HG03558 (cell line): ENCODE results near the gene PTPRN2.
"Not testable (repeated sequence)": the region's sequence is repeated elsewhere in the genome, so short reads cannot be mapped to it uniquely, and the experiment has no call there.

Source experiments
- ATAC-seq: cut with Tn5 transposase; IDR thresholded peaks from one replicate; pipeline ENCODE4 v1.9.1; 2021; ENCODE audit warnings: moderate number of reproducible peaks; ENCODE audit not compliant: unreplicated experiment; ENCODE audit errors: extremely low read depth

PTPRN2 gene

GRCh38 chr7:157928808-157929425, 658.7 kb downstream of the PTPRN2 start:
- ATAC-seq: no peak

- ATAC-seq: no peak
Measured at GRCh38 chr7:157928171-157928794, 659.3 kb downstream of the PTPRN2 start.

GRCh38 chr7:157927313-157927925, 660.2 kb downstream of the PTPRN2 start:
- ATAC-seq: no peak

- no peak for ATAC-seq
Measured at GRCh38 chr7:157926521-157927150, 661.0 kb downstream of the PTPRN2 start.

- no peak for ATAC-seq
Measured at GRCh38 chr7:157926107-157926506, 661.5 kb downstream of the PTPRN2 start.

GRCh38 chr7:157925383-157925875, 662.2 kb downstream of the PTPRN2 start:
- ATAC-seq: no peak

- no peak for ATAC-seq
Measured at GRCh38 chr7:157923903-157924630, 663.6 kb downstream of the PTPRN2 start.

- ATAC-seq: no peak
Measured at GRCh38 chr7:157922576-157922975, 665.0 kb downstream of the PTPRN2 start.

- ATAC-seq: no peak
Measured at GRCh38 chr7:157918326-157919080, 669.1 kb downstream of the PTPRN2 start.

GRCh38 chr7:157916946-157917640, 670.5 kb downstream of the PTPRN2 start:
- no peak for ATAC-seq

- no peak for ATAC-seq
Measured at GRCh38 chr7:157910446-157910845, 677.2 kb downstream of the PTPRN2 start.

- not testable (repeated sequence) for ATAC-seq
Measured at GRCh38 chr7:157910045-157910444, 677.6 kb downstream of the PTPRN2 start.

GRCh38 chr7:157909370-157909769, 678.3 kb downstream of the PTPRN2 start:
- ATAC-seq: no peak

- ATAC-seq: no peak
Measured at GRCh38 chr7:157908006-157908782, 679.4 kb downstream of the PTPRN2 start.

GRCh38 chr7:157907091-157907490, 680.5 kb downstream of the PTPRN2 start:
- no peak for ATAC-seq

GRCh38 chr7:157906583-157906982, 681.0 kb downstream of the PTPRN2 start:
- no peak for ATAC-seq

GRCh38 chr7:157905651-157906461, 681.8 kb downstream of the PTPRN2 start:
- no peak for ATAC-seq
